WTC11 (cell line): ENCODE results near the gene PNMA8B. TPM values are rescaled to one million over a fixed set of nuclear protein-coding genes. Genes with fewer than 3 reads are reported as not detected.

ENCODE experiments used
- ATAC-seq: fragments of 200-7000 bp; cut with Tn5 transposase; 2 replicates; pipeline ENCODE4 v1.10.0; 2021; ENCODE audit warnings: mild to moderate bottlenecking, moderate library complexity
- Bru-seq: library from RNA; stranded (reverse); fragments of 400-500 nt; gene quantifications from one replicate; lab custom pipeline; 2021; lab: Mats Ljungman, UMichigan
- CTCF ChIA-PET: fragments of 300-600 bp; sonication (Branson Sonifier 250); formaldehyde crosslinking; loops from one replicate; lab custom pipeline; 2021; ENCODE audit warnings: antibody characterized with exemption; lab: Charles Lee
- POLR2A ChIA-PET: fragments of 350-600 bp; sonication (Branson Sonifier 250); formaldehyde crosslinking; loops from one replicate; lab custom pipeline; 2021; ENCODE audit warnings: antibody characterized with exemption; lab: Charles Lee
- DNase-seq: peaks from one replicate; pipeline ENCODE4 v3.0.0; 2021; ENCODE audit warnings: low spot score
- H3K27ac Mint-ChIP-seq: 2 replicates; pipeline ENCODE4 v1.8.0; 2021; ENCODE audit warnings: mixed read lengths
- H3K27me3 Mint-ChIP-seq: 2 replicates; pipeline ENCODE4 v1.8.0; 2021; ENCODE audit warnings: low read depth, mild to moderate bottlenecking, moderate library complexity, mixed read lengths
- H3K36me3 Mint-ChIP-seq: 2 replicates; pipeline ENCODE4 v1.8.0; 2021; ENCODE audit warnings: mixed read lengths
- H3K4me1 Mint-ChIP-seq: 2 replicates; pipeline ENCODE4 v1.8.0; 2022; ENCODE audit warnings: mixed read lengths
- H3K4me3 Mint-ChIP-seq: 2 replicates; pipeline ENCODE4 v1.8.0; 2021; ENCODE audit warnings: mild to moderate bottlenecking, moderate library complexity, mixed read lengths
- H3K9me3 Mint-ChIP-seq: 2 replicates; pipeline ENCODE4 v1.8.0; 2021; ENCODE audit warnings: mixed read lengths
- AFF4 ChIP-seq: sonication (generic); formaldehyde crosslinking; IDR thresholded peaks from 2 replicates; pipeline ENCODE4 v1.8.1; 2023; ENCODE audit warnings: mild to moderate bottlenecking, missing genetic modification reagents, borderline replicate concordance
- CREB1 ChIP-seq: sonication (generic); formaldehyde crosslinking; IDR thresholded peaks from 2 replicates; pipeline ENCODE4 v1.8.0; 2023; ENCODE audit warnings: mild to moderate bottlenecking, missing genetic modification reagents
- E2F4 ChIP-seq: sonication (generic); formaldehyde crosslinking; IDR thresholded peaks from 2 replicates; pipeline ENCODE4 v1.8.1; 2022; ENCODE audit warnings: low read depth, mild to moderate bottlenecking, moderate library complexity, missing genetic modification reagents, borderline replicate concordance
- FOXJ3 ChIP-seq: sonication (generic); formaldehyde crosslinking; IDR thresholded peaks from 2 replicates; pipeline ENCODE4 v1.9.0; 2021; ENCODE audit warnings: missing genetic modification reagents, mild to moderate bottlenecking, borderline replicate concordance
- JUN ChIP-seq: sonication (generic); formaldehyde crosslinking; IDR thresholded peaks from 2 replicates; pipeline ENCODE4 v1.8.0; 2023; ENCODE audit warnings: mild to moderate bottlenecking, missing genetic modification reagents
- MAX ChIP-seq: sonication (generic); formaldehyde crosslinking; IDR thresholded peaks from 2 replicates; pipeline ENCODE4 v1.8.0; 2022; ENCODE audit warnings: mild to moderate bottlenecking, missing genetic modification reagents
- NR2C2 ChIP-seq: sonication (generic); formaldehyde crosslinking; IDR thresholded peaks from 2 replicates; pipeline ENCODE4 v1.8.0; 2022; ENCODE audit warnings: mild to moderate bottlenecking, missing genetic modification reagents
- PRDM15 ChIP-seq: sonication (generic); formaldehyde crosslinking; IDR thresholded peaks from 2 replicates; pipeline ENCODE4 v1.8.0; 2022; ENCODE audit warnings: missing genetic modification reagents
- PREB ChIP-seq: sonication (generic); formaldehyde crosslinking; IDR thresholded peaks from 2 replicates; pipeline ENCODE4 v1.8.1; 2022; ENCODE audit warnings: mild to moderate bottlenecking, missing genetic modification reagents, moderate library complexity, borderline replicate concordance
- ZBTB21 ChIP-seq: sonication (generic); formaldehyde crosslinking; IDR thresholded peaks from 2 replicates; pipeline ENCODE4 v1.8.1; 2023; ENCODE audit warnings: mild to moderate bottlenecking, missing genetic modification reagents, borderline replicate concordance
- ZBTB43 ChIP-seq: sonication (generic); formaldehyde crosslinking; IDR thresholded peaks from 2 replicates; pipeline ENCODE4 v1.8.1; 2023; ENCODE audit warnings: mild to moderate bottlenecking, missing genetic modification reagents
- ZNF121 ChIP-seq: sonication (generic); formaldehyde crosslinking; IDR thresholded peaks from 2 replicates; pipeline ENCODE4 v1.8.0; 2023; ENCODE audit warnings: missing genetic modification reagents
- ZNF138 ChIP-seq: sonication (generic); formaldehyde crosslinking; conservative IDR thresholded peaks from 2 replicates; pipeline ENCODE4 v1.8.1; 2022; ENCODE audit warnings: mild to moderate bottlenecking, moderate library complexity, missing genetic modification reagents
- ZSCAN18 ChIP-seq: fragments of 250-450 bp; sonication (Bioruptor Pico); IDR thresholded peaks from 2 replicates; pipeline ENCODE4 v2.1.2; 2022; ENCODE audit warnings: mild to moderate bottlenecking, moderate library complexity
- long read RNA-seq, 3 experiments: library from RNA in 1 of 3; library from capped mRNA in 1 of 3; library from polyadenylated mRNA in 1 of 3; unstranded in 2 of 3; stranded (forward) in 1 of 3; transcript quantifications; one replicate each; pipeline ENCODE4 v2.0.0, GENCODE V29; 2021
- total RNA-seq: library from RNA; stranded (reverse); gene quantifications from 3 replicates; pipeline ENCODE4 v1.2.3, GENCODE V29; 2021

Gene PNMA8B
- total RNA-seq (2.8 to 4.0 TPM (median 3.6 TPM) in 3 replicates), Bru-seq, nascent RNA (percentile 51 among the genes with signal in this experiment)
- long read RNA-seq, experiment 1, full-length matches to known transcripts, result 14 of 14 reads
- long read RNA-seq, experiment 1, partial matches to known transcripts, result 0 of 14 reads
- long read RNA-seq, experiment 1, other reads (novel, unspliced or antisense), result 0 of 14 reads
- long read RNA-seq, experiment 2, full-length matches to known transcripts, result 16 of 16 reads
- long read RNA-seq, experiment 2, partial matches to known transcripts, result 0 of 16 reads
- long read RNA-seq, experiment 2, other reads (novel, unspliced or antisense), result 0 of 16 reads
- long read RNA-seq, experiment 3, full-length matches to known transcripts, result 2 of 2 reads
- long read RNA-seq, experiment 3, partial matches to known transcripts, result 0 of 2 reads
- long read RNA-seq, experiment 3, other reads (novel, unspliced or antisense), result 0 of 2 reads

- CTCF ChIA-PET, result interaction anchor here (0.6 to 1.8 kb wide), 19 partner anchors 18 to 747 kb away, joined by 3 to 15 read pairs (median 5); no protein-coding TSS in a partner anchor
- no peaks in the 10 kb centered on the region for H3K9me3 Mint-ChIP-seq
- H3K4me3 Mint-ChIP-seq, result peak within 1 kb of the TSS; percentile 72
- ATAC-seq (peak; percentile 73), DNase-seq (peak; percentile 97)
- POLR2A ChIA-PET, result interaction anchor here (0.6 to 1.0 kb wide), 2 partner anchors 105 to 165 kb away, joined by 3 to 5 read pairs; partner anchors contain the start of gene DACT3
- TF ChIP-seq ZNF138 (CRISPR knock-in tag) (no peak), ZSCAN18 (CRISPR knock-in tag) (no peak), JUN (CRISPR knock-in tag) (no peak), MAX (0 out of 2 replicates have a peak, but pooled peaks have one; percentile 16), CREB1 (CRISPR knock-in tag) (no peak), AFF4 (no peak), ZBTB21 (CRISPR knock-in tag) (0 out of 2 replicates have a peak, but pooled peaks have one; percentile 11)
- peaks cover 26% of the 10 kb centered on the region for H3K4me1 Mint-ChIP-seq
- H3K27me3 Mint-ChIP-seq, result peaks cover 49% of the 10 kb centered on the region
- no peak within 1 kb of the TSS for H3K27ac Mint-ChIP-seq
- 0 out of 2 replicates have a peak, but pooled peaks cover 2% of the 10 kb centered on the region for H3K36me3 Mint-ChIP-seq
Observed at GRCh38 chr19:46495786-46496099, at the start of gene PNMA8B. PNMA8B (minus strand) TSS chr19:46495867; CDS start chr19:46495465, 402 bp downstream.

- Mint-ChIP-seq H3K27ac (no peak overlapping the region), H3K9me3 (peaks cover under 1% of the 10 kb centered on the region), H3K27me3 (peaks cover 7% of the 10 kb centered on the region), H3K4me1 (peaks cover 5% of the 10 kb centered on the region), H3K4me3 (no peak overlapping the region), H3K36me3 (no peaks in the 10 kb centered on the region)
- CTCF ChIA-PET, result interaction anchor here (2.5 to 3.8 kb wide), 2 partner anchors 15 to 29 kb away, joined by 18 to 27 read pairs; no protein-coding TSS in a partner anchor
- ATAC-seq (no peak), DNase-seq (no peak)
- no peak for TF ChIP-seq PRDM15
- POLR2A ChIA-PET, result no interaction called here
Observed at GRCh38 chr19:46544651-46545050, 49.0 kb upstream of the PNMA8B start.

GRCh38 chr19:46542428-46543230, 47.0 kb upstream of the PNMA8B start:
- POLR2A ChIA-PET, result no interaction called here
- no peak overlapping the region for H3K4me3 Mint-ChIP-seq
- CTCF ChIA-PET, result interaction anchor here (0.6 to 7.9 kb wide), 29 partner anchors 10 to 1015 kb away, joined by 3 to 125 read pairs (median 4); partner anchors contain the start of genes CALM3, CCDC8 and PNMA8B
- TF ChIP-seq ZNF121 (CRISPR knock-in tag), result peak; percentile 79
- TF ChIP-seq E2F4, result no peak
- no peak for TF ChIP-seq NR2C2 (CRISPR knock-in tag)
- TF ChIP-seq JUN (CRISPR knock-in tag), result no peak
- no peak for TF ChIP-seq FOXJ3 (CRISPR knock-in tag)
- no peak for TF ChIP-seq ZBTB43 (CRISPR knock-in tag)
- no peak for TF ChIP-seq PREB (CRISPR knock-in tag)

More at GRCh38 chr19:46542428-46543230, 47.0 kb upstream of the PNMA8B start:
- peaks cover 3% of the 10 kb centered on the region; the same call in 1 of the 2 replicates for H3K27me3 Mint-ChIP-seq
- H3K4me1 Mint-ChIP-seq, result peaks cover 5% of the 10 kb centered on the region
- no peaks in the 10 kb centered on the region for H3K9me3 Mint-ChIP-seq
- ATAC-seq, result peak; percentile 80
- no peaks in the 10 kb centered on the region for H3K36me3 Mint-ChIP-seq
- DNase-seq, result peak; percentile 93
- no peak overlapping the region for H3K27ac Mint-ChIP-seq
